HG03457 (cell line): ENCODE results near the gene TRAF3.
"Not testable (repeated sequence)": the region's sequence is repeated elsewhere in the genome, so short reads cannot be mapped to it uniquely, and the experiment has no call there.

Experiments used
- ATAC-seq: cut with Tn5 transposase; IDR thresholded peaks from one replicate; pipeline ENCODE4 v1.9.1; 2021; ENCODE audit warnings: moderate number of reproducible peaks; ENCODE audit not compliant: unreplicated experiment

Gene TRAF3

GRCh38 chr14:102826751-102827675 is 49.8 kb downstream of the TRAF3 start:
- no peak for ATAC-seq

GRCh38 chr14:102827716-102828115 is 50.5 kb downstream of the TRAF3 start:
- no peak for ATAC-seq

GRCh38 chr14:102828151-102828550 is 50.9 kb downstream of the TRAF3 start:
- no peak for ATAC-seq

- ATAC-seq: no peak
Measured at GRCh38 chr14:102829016-102829548, 51.8 kb downstream of the TRAF3 start.

- ATAC-seq: no peak
Measured at GRCh38 chr14:102830474-102831045, 53.3 kb downstream of the TRAF3 start.

GRCh38 chr14:102831163-102831804 is 54.0 kb downstream of the TRAF3 start:
- no peak for ATAC-seq

GRCh38 chr14:102833341-102833740 is 56.1 kb downstream of the TRAF3 start:
- ATAC-seq: no peak

GRCh38 chr14:102833991-102834390 is 56.7 kb downstream of the TRAF3 start:
- no peak for ATAC-seq

- no peak for ATAC-seq
Measured at GRCh38 chr14:102835959-102836358, 58.7 kb downstream of the TRAF3 start.

- not testable (repeated sequence) for ATAC-seq
Measured at GRCh38 chr14:102837120-102837519, 59.9 kb downstream of the TRAF3 start.

- ATAC-seq: no peak
Measured at GRCh38 chr14:102838501-102838900, 61.3 kb downstream of the TRAF3 start.

- no peak for ATAC-seq
Measured at GRCh38 chr14:102840115-102840514, 62.9 kb downstream of the TRAF3 start.

- ATAC-seq: no peak
Measured at GRCh38 chr14:102840771-102841528, 63.7 kb downstream of the TRAF3 start.

GRCh38 chr14:102848830-102849525 is 71.7 kb downstream of the TRAF3 start:
- no peak for ATAC-seq

- no peak for ATAC-seq
Measured at GRCh38 chr14:102849526-102850379, 72.5 kb downstream of the TRAF3 start.

- no peak for ATAC-seq
Measured at GRCh38 chr14:102853648-102854047, 76.4 kb downstream of the TRAF3 start.

GRCh38 chr14:102854091-102854703 is 76.9 kb downstream of the TRAF3 start:
- ATAC-seq: no peak

- no peak for ATAC-seq
Measured at GRCh38 chr14:102856179-102856578, 78.9 kb downstream of the TRAF3 start.

- no peak for ATAC-seq
Measured at GRCh38 chr14:102857444-102857843, 80.2 kb downstream of the TRAF3 start.
